ENCODE results near the gene SCARF2. TPM values are rescaled to one million over a fixed set of nuclear protein-coding genes. Genes with fewer than 3 reads are reported as not detected.

Gene SCARF2
- total RNA-seq, 1 experiment from 2014 or later, result 10.8 TPM

GRCh38 chr22:20424568-20424931 lies 13.1 kb downstream of the SCARF2 start:
- no peak overlapping the region for H4K91ac ChIP-seq (ENCODE audit: insufficient read length, low read depth, low read length)

More at GRCh38 chr22:20424568-20424931, 13.1 kb downstream of the SCARF2 start:
- Mint-ChIP-seq H3K4me1 (peaks cover 11 to 12% of the 10 kb centered on the region in 2 experiments), H3K36me3 (ENCODE audit: insufficient read depth in 1 of 3, low read depth in 3 of 3) (peaks cover 0 to 22% (median 6%) of the 10 kb centered on the region in 3 experiments; a peak in 3 of 7 replicates), H3K27me3 (ENCODE audit: low read depth) (peaks cover 11% of the 10 kb centered on the region), H3K9me3 (no peaks in the 10 kb centered on the region), H3K27ac (peak overlapping the region in 1 of 3 experiments; percentile 79; a peak in 1 of 7 replicates), H3K4me3 (no peak overlapping the region)
- Histone ChIP-seq H3K18ac (ENCODE audit: insufficient read length, low read depth, low read length) (no peak overlapping the region), H3K4me2 (ENCODE audit: insufficient read depth, insufficient read length, low read length) (no peak overlapping the region), H3K79me2 (ENCODE audit: insufficient read depth, low read length) (no peaks in the 10 kb centered on the region), H2BK12ac (ENCODE audit: insufficient read length, low read depth, low read length) (no peak overlapping the region), H3T11ph (ENCODE audit: low read length) (no peak overlapping the region), H3K27ac (ENCODE audit: insufficient read length, low read depth, low read length) (no peak overlapping the region), H3K9me3 (ENCODE audit: control insufficient read depth, low read depth, low read length) (no peaks in the 10 kb centered on the region), H3K27me3 (ENCODE audit: insufficient read depth, low read length) (no peaks in the 10 kb centered on the region), H3K23me2 (ENCODE audit: insufficient read length, low read depth, low read length, poor library complexity, severe bottlenecking) (no peaks in the 10 kb centered on the region), H3K56ac (ENCODE audit: insufficient read length, low read depth, low read length) (no peak overlapping the region), H3K9ac (ENCODE audit: extremely low read depth, insufficient read length, low read length) (no peak overlapping the region), H4K20me1 (ENCODE audit: control insufficient read depth, insufficient read depth, insufficient read length) (no peaks in the 10 kb centered on the region), H2BK5ac (ENCODE audit: insufficient read length, low read length) (no peak overlapping the region), H2BK15ac (ENCODE audit: low read depth, low read length) (no peak overlapping the region), H4K8ac (replicated peaks; ENCODE audit: insufficient read length, low read depth, low read length) (no peak overlapping the region), H4K5ac (ENCODE audit: insufficient read length, low read depth, low read length) (no peak overlapping the region), H2BK20ac (ENCODE audit: low read depth, low read length, poor library complexity, severe bottlenecking) (no peak overlapping the region), H3K4me1 (ENCODE audit: insufficient read depth, low read length) (no peaks in the 10 kb centered on the region), H2AK5ac (ENCODE audit: insufficient read length, low read length) (no peak overlapping the region), H2BK120ac (ENCODE audit: low read depth, low read length, poor library complexity, severe bottlenecking) (no peak overlapping the region), H2AFZ (ENCODE audit: low read length) (no peak overlapping the region), H3K79me1 (ENCODE audit: insufficient read depth, low read depth, low read length, poor library complexity, severe bottlenecking) (no peaks in the 10 kb centered on the region), H3K14ac (ENCODE audit: insufficient read depth, low read length) (no peak overlapping the region), H3K23ac (ENCODE audit: insufficient read length, low read depth, low read length) (no peak overlapping the region), H3K4ac (ENCODE audit: low read depth, low read length) (no peak overlapping the region)
- no peak for TF ChIP-seq CTCF (conservative IDR thresholded peaks at IDR 0.05)
- no CpG with 5 or more reads among the region's 15 CpGs for WGBS (ENCODE audit: extremely low coverage, insufficient read length, low lambda C conversion rate)
- no peak for DNase-seq
